A549 (cell line): Measurements from ENCODE around the gene SETBP1. TPM values are rescaled to one million over a fixed set of nuclear protein-coding genes. Genes with fewer than 3 reads are reported as not detected.

Source experiments
- ATAC-seq, 2 experiments: fragments of 200-7000 bp in 1 of 2; fragments of >200 bp in 1 of 2; cut with Nextera tagmentation in 1 of 2; cut with Tn5 transposase in 1 of 2; 3 replicates each; pipeline versions ENCODE4 v1.8.0 to v1.9.1; 2018 to 2020; ENCODE audit warnings: mild to moderate bottlenecking in 1 of 2, moderate library complexity in 1 of 2
- CTCF ChIA-PET: fragments of 300-600 bp; sonication (Branson Sonifier 250); formaldehyde crosslinking; extraction: SDS; loops from one replicate; lab custom pipeline; 2021; ENCODE audit warnings: antibody characterized with exemption, inconsistent platforms; lab: Yijun Ruan, JAX
- POLR2A ChIA-PET: fragments of 350-600 bp; formaldehyde crosslinking; extraction: SDS; loops from one replicate; lab custom pipeline; 2021; ENCODE audit warnings: antibody characterized with exemption, inconsistent platforms; lab: Yijun Ruan, JAX
- DNase-seq, 2 experiments: peaks; one replicate each; pipeline versions ENCODE4 v3.0.0 to v3.0.0-alpha.2; 2011 to 2016; ENCODE audit warnings: low read depth in 1 of 2, low spot score in 1 of 2
- FAIRE-seq: peaks from 2 replicates; lab custom pipeline; 2011; peaks lifted over from hg19 to GRCh38; lab: Jason Lieb, UNC
- H3K27ac ChIP-seq, 2 experiments: fragments of >200 bp; sonication (Bioruptor Twin); formaldehyde crosslinking; 3 replicates each; pipeline ENCODE4 v1.5.1; 2016 to 2017
- H3K4me1 ChIP-seq: fragments of >200 bp; sonication (Bioruptor Twin); formaldehyde crosslinking; 3 replicates; pipeline ENCODE4 v1.6.1; 2016
- H3K4me2 ChIP-seq: fragments of >200 bp; sonication (Bioruptor Twin); formaldehyde crosslinking; 3 replicates; pipeline ENCODE4 v1.6.1; 2016
- H3K4me3 ChIP-seq: fragments of >200 bp; sonication (Bioruptor Twin); formaldehyde crosslinking; 3 replicates; pipeline ENCODE4 v1.5.1; 2016
- H3K9me3 ChIP-seq: fragments of >200 bp; sonication (Bioruptor Twin); formaldehyde crosslinking; 3 replicates; pipeline ENCODE4 v1.6.1; 2016
- CEBPB ChIP-seq, 2 experiments: fragments of >200 bp in 1 of 2; sonication (Bioruptor Twin) in 1 of 2; formaldehyde crosslinking in 1 of 2; IDR thresholded peaks; 2 replicates each; pipeline ENCODE4 v1.6.1; 2012 to 2016
- CHD2 ChIP-seq: fragments of 150-350 bp; IDR thresholded peaks from 2 replicates; pipeline ENCODE4 v1.6.1; 2014; ENCODE audit warnings: low read length; ENCODE audit not compliant: partially characterized antibody
- CHD4 ChIP-seq: fragments of 200-600 bp; sonication (generic); IDR thresholded peaks from 2 replicates; pipeline ENCODE4 v1.6.1; 2016; ENCODE audit warnings: antibody characterized with exemption, mild to moderate bottlenecking, borderline replicate concordance
- EHMT2 ChIP-seq: fragments of 200-600 bp; sonication (generic); IDR thresholded peaks from 2 replicates; pipeline ENCODE4 v1.6.1; 2016; ENCODE audit warnings: antibody characterized with exemption, low read depth, mild to moderate bottlenecking, moderate library complexity
- HEYL ChIP-seq: fragments of 250-450 bp; sonication (Bioruptor Pico); IDR thresholded peaks from 2 replicates; pipeline ENCODE4 v1.8.0; 2021; ENCODE audit warnings: mild to moderate bottlenecking, moderate library complexity
- HOXA7 ChIP-seq: fragments of 250-450 bp; sonication (Bioruptor Pico); IDR thresholded peaks from 2 replicates; pipeline ENCODE4 v1.5.0; 2020; ENCODE audit warnings: mild to moderate bottlenecking, moderate library complexity
- KDM5A ChIP-seq: fragments of 200-600 bp; sonication (generic); IDR thresholded peaks from 2 replicates; pipeline ENCODE4 v1.6.1; 2016; ENCODE audit warnings: antibody characterized with exemption, mild to moderate bottlenecking
- MAFK ChIP-seq: fragments of 450-650 bp; IDR thresholded peaks from 2 replicates; pipeline ENCODE4 v1.6.1; 2014; ENCODE audit not compliant: partially characterized antibody
- NPAS2 ChIP-seq: fragments of 250-450 bp; sonication (Bioruptor Pico); IDR thresholded peaks from 2 replicates; pipeline ENCODE4 v1.8.0; 2022; ENCODE audit warnings: mild to moderate bottlenecking, moderate library complexity, borderline replicate concordance
- RNF2 ChIP-seq: fragments of 200-600 bp; sonication (generic); IDR thresholded peaks from 2 replicates; pipeline ENCODE4 v1.6.1; 2016; ENCODE audit warnings: low read depth, mild to moderate bottlenecking, antibody characterized with exemption, moderate library complexity, borderline replicate concordance
- WGBS: methylation state at CpG from one replicate; pipeline ENCODE4 v1.1.6; 2017; ENCODE audit errors: missing lambda C conversion rate; 5-methylcytosine and 5-hydroxymethylcytosine counted together
- polyA plus RNA-seq, 4 experiments: library from polyadenylated mRNA; depleted of rRNA in 3 of 4; stranded (reverse); fragments of >200 nt; fragmentation: RNase III in 1 of 4; extraction: RNeasy Plus Mini Kit Qiagen cat#74134 plus additional on column Dnase treatment in 1 of 4; gene quantifications; 2 replicates in 3 of 4; 3 replicates in 1 of 4; pipeline ENCODE4 v1.2.3, GENCODE V29; 2011 to 2017
- TF ChIP-seq, protein P1 (sequence below): fragments of 250-450 bp; sonication (Bioruptor Pico); IDR thresholded peaks from 2 replicates; pipeline ENCODE4 v1.5.0; 2020; ENCODE audit warnings: low read depth, mild to moderate bottlenecking, moderate library complexity
- TF ChIP-seq, protein P2 (sequence below): IDR thresholded peaks from 2 replicates; pipeline ENCODE4 v1.6.1; 2012
- TF ChIP-seq, protein P3 (sequence below): fragments of >200 bp; sonication (Bioruptor Twin); formaldehyde crosslinking; IDR thresholded peaks from 2 replicates; pipeline ENCODE4 v1.6.1; 2016

Gene SETBP1
- polyA plus RNA-seq, 2 of the 4 experiments (the other 2 are of a cell fraction), result 0.50 to 1.9 TPM

DNA sequence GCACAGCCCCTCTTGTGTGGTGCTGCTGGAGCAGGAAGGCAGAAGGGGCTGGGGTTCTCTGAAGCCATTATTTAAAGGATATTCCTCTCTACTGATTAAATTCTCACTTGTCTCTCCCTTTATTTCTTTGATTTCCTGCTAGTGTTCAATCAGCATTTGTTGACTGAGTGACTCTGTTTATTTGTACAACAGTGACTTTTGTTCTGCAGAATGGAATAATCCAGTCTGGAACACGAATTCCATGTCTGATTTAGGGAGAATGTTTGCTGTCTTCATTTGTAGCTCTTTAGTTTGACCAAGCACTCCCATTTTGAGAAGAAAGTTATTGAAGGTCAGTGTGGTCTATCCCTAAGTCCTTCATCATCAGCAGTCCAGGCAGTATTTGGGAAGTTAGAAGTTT, 141.2 kb downstream of the SETBP1 start (continued):
- TF ChIP-seq, protein P1, sequence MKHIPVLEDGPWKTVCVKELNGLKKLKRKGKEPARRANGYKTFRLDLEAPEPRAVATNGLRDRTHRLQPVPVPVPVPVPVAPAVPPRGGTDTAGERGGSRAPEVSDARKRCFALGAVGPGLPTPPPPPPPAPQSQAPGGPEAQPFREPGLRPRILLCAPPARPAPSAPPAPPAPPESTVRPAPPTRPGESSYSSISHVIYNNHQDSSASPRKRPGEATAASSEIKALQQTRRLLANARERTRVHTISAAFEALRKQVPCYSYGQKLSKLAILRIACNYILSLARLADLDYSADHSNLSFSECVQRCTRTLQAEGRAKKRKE, result no peak
- TF ChIP-seq RNF2 (no peak), EHMT2 (no peak)
- TF ChIP-seq, all 56 proteins: peak for 0

DNA sequence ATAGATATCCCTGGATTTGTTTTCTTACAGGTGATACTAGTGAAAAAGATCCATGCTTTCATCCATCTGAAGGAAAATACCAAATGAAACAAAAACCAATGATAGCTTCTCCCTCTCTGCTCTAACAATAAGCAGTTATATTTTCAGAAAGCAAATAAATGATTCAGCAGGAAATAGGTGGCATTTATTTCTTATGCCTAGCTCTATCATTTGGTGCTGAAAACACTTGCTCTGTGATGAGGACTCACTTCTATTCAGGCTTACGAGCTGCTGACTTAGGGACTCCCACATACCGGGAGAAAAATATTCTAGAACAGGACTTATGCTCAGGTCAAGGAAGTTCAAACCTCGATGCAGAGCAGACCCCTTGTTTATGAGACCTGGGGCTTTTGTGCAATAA, 142.6 kb downstream of the SETBP1 start:
- FAIRE-seq (no peak), DNase-seq (peak in 1 of 2 experiments; percentile 15), ATAC-seq (peak; percentile 39 to 45; a peak in 1 of 6 replicates)
- CTCF ChIA-PET, result no interaction called here
- Histone ChIP-seq H3K9me3 (no peaks in the 10 kb centered on the region), H3K27ac (peak overlapping the region; percentile 53 to 64; a peak in 5 of 6 replicates), H3K4me2 (peak overlapping the region; percentile 62), H3K4me1 (peaks cover 66% of the 10 kb centered on the region), H3K4me3 (no peak overlapping the region)
- POLR2A ChIA-PET, result no interaction called here
- TF ChIP-seq CHD4 (no peak), MAFK (peak; percentile 11)
- WGBS, result 12% methylated on average over 3 of the region's 3 CpGs

DNA sequence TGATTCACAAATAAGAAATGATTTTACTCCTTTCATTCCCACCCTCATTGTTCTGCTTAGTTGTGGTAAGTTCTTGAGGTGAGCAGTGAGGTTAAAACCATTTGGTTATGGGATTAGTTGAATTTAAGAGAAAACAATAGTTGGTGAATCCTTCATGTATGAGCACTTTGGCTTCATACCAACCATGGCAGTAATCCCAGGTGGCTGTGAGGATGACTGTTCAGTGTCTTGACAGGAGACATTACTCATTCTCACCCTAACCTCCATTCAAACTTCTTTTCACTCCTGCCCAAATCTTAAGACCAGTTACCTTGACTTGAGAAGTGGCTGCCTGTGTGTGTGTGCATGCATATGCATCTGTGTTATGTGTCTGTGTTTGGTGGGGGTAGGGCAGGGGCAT, 143.1 kb downstream of the SETBP1 start:
- no peak for FAIRE-seq
- no peak for ATAC-seq
- no peak for TF ChIP-seq NPAS2 (CRISPR knock-in tag)
- TF ChIP-seq, all 56 proteins: peak for 0
- CTCF ChIA-PET, result no interaction called here
- POLR2A ChIA-PET, result no interaction called here
- Histone ChIP-seq H3K4me1 (peaks cover 66% of the 10 kb centered on the region), H3K27ac (peak overlapping the region; percentile 53 to 64; a peak in 4 of 6 replicates), H3K9me3 (no peaks in the 10 kb centered on the region), H3K4me3 (no peak overlapping the region), H3K4me2 (peak overlapping the region; percentile 62)
- no peak for DNase-seq

DNA sequence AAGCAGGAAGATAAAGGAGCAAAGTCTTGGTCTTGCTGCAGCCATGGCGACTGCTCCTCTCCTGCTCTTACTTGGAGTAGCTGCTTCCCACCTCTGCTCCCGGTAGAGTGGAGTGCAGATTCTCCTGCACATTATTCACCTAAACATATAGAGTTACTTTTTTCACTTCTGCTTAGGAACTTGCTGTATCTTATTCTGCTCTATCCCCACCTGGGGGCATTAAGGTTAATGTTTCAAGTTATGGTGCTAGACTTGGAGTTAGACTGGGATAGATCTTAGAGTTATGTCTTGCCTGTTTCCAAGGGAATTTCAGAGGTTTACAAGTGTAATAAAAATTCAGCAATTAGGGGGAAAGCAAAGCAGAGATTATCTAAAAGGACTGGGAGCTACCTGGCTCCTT, 144.2 kb downstream of the SETBP1 start:
- DNase-seq (no peak), ATAC-seq (no peak), FAIRE-seq (no peak)
- 82% methylated on average over 2 of the region's 2 CpGs for WGBS
- Histone ChIP-seq H3K4me3 (no peak overlapping the region), H3K9me3 (no peaks in the 10 kb centered on the region), H3K4me2 (no peak overlapping the region), H3K4me1 (peaks cover 66% of the 10 kb centered on the region)
- POLR2A ChIA-PET, result no interaction called here
- CTCF ChIA-PET, result no interaction called here
- TF ChIP-seq HOXA7 (CRISPR knock-in tag) (no peak), CHD2 (no peak), HEYL (CRISPR knock-in tag) (no peak), KDM5A (no peak)
- TF ChIP-seq, all 56 proteins: peak for 0
- no peak overlapping the region; a peak in 1 of 6 replicates for H3K27ac ChIP-seq

DNA sequence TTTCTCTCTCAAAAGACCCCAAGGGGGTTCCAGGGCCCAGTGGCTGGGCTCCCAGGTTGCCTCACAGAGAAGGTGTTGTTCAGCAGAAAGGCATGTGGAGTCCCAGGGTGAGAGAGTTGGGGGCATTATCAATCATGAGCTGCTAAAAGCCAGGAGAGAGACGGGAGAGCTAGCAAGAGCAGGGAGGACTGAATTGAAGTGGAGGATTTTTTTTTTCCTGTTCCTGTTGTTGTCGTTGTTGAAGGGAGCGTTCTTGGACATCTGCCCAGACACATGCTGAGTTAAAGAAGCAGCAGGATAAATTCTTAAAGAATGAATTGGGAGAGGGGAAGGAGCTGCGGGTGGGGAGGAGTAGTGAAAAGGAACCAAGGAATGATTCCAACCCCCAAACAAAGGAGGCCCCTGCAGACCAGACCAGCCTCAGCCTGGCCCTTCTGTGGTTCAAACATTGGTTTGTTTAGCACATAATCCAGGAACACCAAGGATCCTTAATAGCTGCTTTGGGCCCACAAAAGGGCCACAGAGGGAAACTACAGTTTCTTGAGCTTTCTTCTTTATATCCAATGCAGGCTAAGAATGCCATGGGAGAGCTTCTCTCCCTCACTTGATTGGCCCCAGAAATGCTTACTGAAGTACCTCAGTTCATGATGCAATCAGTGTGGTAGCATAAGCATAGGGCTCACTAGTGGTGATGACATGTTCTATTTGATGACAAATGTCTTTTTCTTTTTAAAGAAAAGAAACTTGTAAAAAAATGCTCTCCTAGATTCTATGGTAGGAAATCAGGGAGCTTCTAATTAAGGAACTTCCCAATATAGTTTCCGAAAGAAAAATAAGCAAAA, 146.0 kb downstream of the SETBP1 start:
- POLR2A ChIA-PET, result no interaction called here
- DNase-seq (peak in 1 of 2 experiments; percentile 66), ATAC-seq (peak in 1 of 2 experiments; percentile 53; a peak in 3 of 6 replicates), FAIRE-seq (no peak)
- no peak overlapping the region for H3K4me3 ChIP-seq
- no peaks in the 10 kb centered on the region for H3K9me3 ChIP-seq
- TF ChIP-seq CEBPB (IDR thresholded peaks at IDR 0.05), result no peak
- TF ChIP-seq, protein P2, sequence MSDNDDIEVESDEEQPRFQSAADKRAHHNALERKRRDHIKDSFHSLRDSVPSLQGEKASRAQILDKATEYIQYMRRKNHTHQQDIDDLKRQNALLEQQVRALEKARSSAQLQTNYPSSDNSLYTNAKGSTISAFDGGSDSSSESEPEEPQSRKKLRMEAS, result 0 out of 2 replicates have a peak, but pooled peaks have one; percentile 21
- TF ChIP-seq, protein P3, sequence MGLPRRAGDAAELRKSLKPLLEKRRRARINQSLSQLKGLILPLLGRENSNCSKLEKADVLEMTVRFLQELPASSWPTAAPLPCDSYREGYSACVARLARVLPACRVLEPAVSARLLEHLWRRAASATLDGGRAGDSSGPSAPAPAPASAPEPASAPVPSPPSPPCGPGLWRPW, result no peak
- TF ChIP-seq, all 56 proteins: peak for 1
- CTCF ChIA-PET, result interaction anchor here (1.4 kb wide), 1 partner anchor 55 kb away, joined by 3 read pairs; no protein-coding TSS in a partner anchor
- 20% methylated on average over 5 of the region's 5 CpGs for WGBS
- Histone ChIP-seq H3K4me1 (peaks cover 53% of the 10 kb centered on the region), H3K4me2 (peak overlapping the region; percentile 65), H3K27ac (peak overlapping the region; percentile 70 to 79)
